DND-41 (cell line): Measurements from ENCODE around the gene TIE1.

Experiments used
- ATAC-seq: fragments of 200-7000 bp; cut with Tn5 transposase; 3 replicates; pipeline ENCODE4 v1.9.1; 2021; ENCODE audit warnings: low read depth; ENCODE audit not compliant: insufficient read depth
- DNase-seq: peaks from one replicate; pipeline ENCODE4 v3.0.0-alpha.2; 2020
- H2AFZ ChIP-seq: 2 replicates; pipeline ENCODE4 v1.6.0; 2012; ENCODE audit warnings: low read depth, low read length
- H3K27ac ChIP-seq: 2 replicates; pipeline ENCODE4 v1.5.1; 2012; ENCODE audit warnings: low read length, inconsistent platforms
- H3K27me3 ChIP-seq: fragments of 200-600 bp; sonication (generic); 2 replicates; pipeline ENCODE4 v1.6.0; 2012; ENCODE audit warnings: low read length, mild to moderate bottlenecking, inconsistent platforms; ENCODE audit not compliant: insufficient read depth, poor library complexity
- H3K36me3 ChIP-seq: 2 replicates; pipeline ENCODE4 v1.5.1; 2012; ENCODE audit warnings: low read length, inconsistent platforms; ENCODE audit not compliant: insufficient read depth
- H3K4me1 ChIP-seq: 2 replicates; pipeline ENCODE4 v1.5.1; 2012; ENCODE audit warnings: mild to moderate bottlenecking, low read length; ENCODE audit not compliant: insufficient read depth
- H3K4me2 ChIP-seq: 2 replicates; pipeline ENCODE4 v1.6.0; 2012; ENCODE audit warnings: mild to moderate bottlenecking, moderate library complexity, low read length, inconsistent platforms; ENCODE audit not compliant: insufficient read depth
- H3K4me3 ChIP-seq, 2 experiments: fragments of 200-600 bp in 1 of 2; shearing (Covaris generic) in 1 of 2; 2 replicates each; pipeline ENCODE4 v1.5.1; 2012 to 2016; ENCODE audit warnings: inconsistent platforms in 2 of 2, low read length in 2 of 2, mild to moderate bottlenecking in 2 of 2, low read depth in 1 of 2, moderate library complexity in 1 of 2
- H3K79me2 ChIP-seq: 2 replicates; pipeline ENCODE4 v1.6.0; 2012; ENCODE audit warnings: low read length, inconsistent platforms; ENCODE audit not compliant: insufficient read depth
- H3K9ac ChIP-seq: 2 replicates; pipeline ENCODE4 v1.6.0; 2012; ENCODE audit warnings: low read depth, mild to moderate bottlenecking, inconsistent platforms, low read length, moderate library complexity
- H3K9me3 ChIP-seq: 2 replicates; pipeline ENCODE4 v1.5.1; 2012; ENCODE audit warnings: low read length, moderate library complexity, mild to moderate bottlenecking, inconsistent platforms; ENCODE audit not compliant: insufficient read depth, severe bottlenecking
- H4K20me1 ChIP-seq: 2 replicates; pipeline ENCODE4 v1.6.0; 2012; ENCODE audit warnings: low read length; ENCODE audit not compliant: insufficient read depth
- CTCF ChIP-seq: IDR thresholded peaks from 2 replicates; pipeline ENCODE4 v1.5.1; 2012; ENCODE audit warnings: borderline replicate concordance, low read length, moderate library complexity, mild to moderate bottlenecking; ENCODE audit not compliant: poor library complexity, severe bottlenecking; ENCODE audit errors: extremely low read depth
- EZH2 ChIP-seq: IDR thresholded peaks from 3 replicates; pipeline ENCODE4 v1.6.1; 2012; ENCODE audit warnings: borderline replicate concordance, low read depth, mild to moderate bottlenecking, moderate library complexity, low read length, inconsistent platforms; ENCODE audit not compliant: severe bottlenecking

TIE1 gene

GRCh38 chr1:43298055-43298454 lies 2.7 kb upstream of the TIE1 start:
- peaks cover 7% of the 10 kb centered on the region for H3K27me3 ChIP-seq
- ATAC-seq (no peak), DNase-seq (no peak)
- no peak for TF ChIP-seq CTCF
- TF ChIP-seq EZH2, result no peak
- H2AFZ ChIP-seq, result no peak overlapping the region
- no peaks in the 10 kb centered on the region for H4K20me1 ChIP-seq
- H3K4me3 ChIP-seq, result no peak overlapping the region
- H3K79me2 ChIP-seq, result no peaks in the 10 kb centered on the region
- H3K9me3 ChIP-seq, result no peaks in the 10 kb centered on the region
- no peaks in the 10 kb centered on the region for H3K4me1 ChIP-seq
- no peak overlapping the region for H3K9ac ChIP-seq
- no peak overlapping the region for H3K27ac ChIP-seq
- H3K36me3 ChIP-seq, result no peaks in the 10 kb centered on the region
- H3K4me2 ChIP-seq, result no peak overlapping the region

GRCh38 chr1:43299101-43299500 lies 1.7 kb upstream of the TIE1 start:
- H3K9ac ChIP-seq, result no peak overlapping the region
- no peaks in the 10 kb centered on the region for H3K36me3 ChIP-seq
- no peaks in the 10 kb centered on the region for H4K20me1 ChIP-seq
- H3K4me1 ChIP-seq, result no peaks in the 10 kb centered on the region
- H3K4me3 ChIP-seq, result no peak overlapping the region
- H3K79me2 ChIP-seq, result no peaks in the 10 kb centered on the region
- H3K9me3 ChIP-seq, result no peaks in the 10 kb centered on the region
- H2AFZ ChIP-seq, result no peak overlapping the region
- H3K4me2 ChIP-seq, result no peak overlapping the region
- DNase-seq, result no peak
- no peak overlapping the region for H3K27ac ChIP-seq
- TF ChIP-seq EZH2 (no peak), CTCF (no peak)
- peaks cover 10% of the 10 kb centered on the region for H3K27me3 ChIP-seq
- ATAC-seq, result no peak

GRCh38 chr1:43302201-43302600 lies 1.4 kb downstream of the TIE1 start:
- TF ChIP-seq EZH2 (no peak), CTCF (no peak)
- no peak overlapping the region for H2AFZ ChIP-seq
- H3K4me1 ChIP-seq, result no peaks in the 10 kb centered on the region
- DNase-seq (no peak), ATAC-seq (no peak)
- no peak overlapping the region for H3K9ac ChIP-seq
- no peaks in the 10 kb centered on the region for H3K79me2 ChIP-seq
- H3K9me3 ChIP-seq, result no peaks in the 10 kb centered on the region
- H3K27ac ChIP-seq, result no peak overlapping the region
- H3K4me2 ChIP-seq, result no peak overlapping the region
- no peaks in the 10 kb centered on the region for H4K20me1 ChIP-seq
- no peaks in the 10 kb centered on the region for H3K36me3 ChIP-seq
- H3K4me3 ChIP-seq, result no peak overlapping the region
- H3K27me3 ChIP-seq, result peaks cover 10% of the 10 kb centered on the region

GRCh38 chr1:43302721-43303470 lies 2.1 kb downstream of the TIE1 start:
- Histone ChIP-seq H3K9ac (no peak overlapping the region), H3K4me2 (no peak overlapping the region), H3K27ac (no peak overlapping the region), H3K4me1 (no peaks in the 10 kb centered on the region), H3K27me3 (peaks cover 10% of the 10 kb centered on the region), H4K20me1 (no peaks in the 10 kb centered on the region), H3K4me3 (no peak overlapping the region), H2AFZ (no peak overlapping the region), H3K9me3 (no peaks in the 10 kb centered on the region), H3K36me3 (no peaks in the 10 kb centered on the region), H3K79me2 (no peaks in the 10 kb centered on the region)
- DNase-seq (no peak), ATAC-seq (no peak)
- TF ChIP-seq CTCF (no peak), EZH2 (no peak)
